ENCODE measurements around the gene COL28A1. TPM values are rescaled to one million over a fixed set of nuclear protein-coding genes. Genes with fewer than 3 reads are reported as not detected.

COL28A1 gene
- total and polyA plus RNA-seq, 2 experiments from 2014 or later: 0.31 to 0.70 TPM

DNA sequence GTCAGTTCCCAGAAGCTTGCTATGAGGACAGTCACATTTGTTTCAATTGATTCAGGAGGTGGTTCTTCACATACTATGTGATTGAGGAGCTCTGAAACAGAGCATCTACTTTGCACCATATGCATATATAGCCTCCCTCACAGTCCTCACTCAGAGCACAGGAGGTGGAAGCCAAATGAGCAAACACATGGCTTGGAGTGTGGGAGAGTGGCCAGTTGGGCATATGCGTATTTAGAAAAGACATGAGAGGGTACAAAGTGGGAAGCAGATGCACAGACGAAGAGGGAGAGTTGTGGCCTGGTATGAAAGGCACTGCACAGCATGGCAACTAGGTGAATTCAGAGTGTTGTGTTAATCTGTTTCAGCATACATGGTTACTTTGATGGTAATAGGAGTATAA lies 165.6 kb downstream of the COL28A1 start:
- ATAC-seq (no peak), DNase-seq (ENCODE audit: low spot score) (no peak)
- H3K4me3 Mint-ChIP-seq: no peak overlapping the region
- no peaks in the 10 kb centered on the region for H3K36me3 Mint-ChIP-seq (ENCODE audit: low read depth)
- peaks cover 6% of the 10 kb centered on the region for H3K4me1 Mint-ChIP-seq
- Histone ChIP-seq H3K79me2 (replicated peaks; ENCODE audit: insufficient read depth) (no peaks in the 10 kb centered on the region), H4K20me1 (replicated peaks; ENCODE audit: insufficient read depth) (no peaks in the 10 kb centered on the region), H2AFZ (no peak overlapping the region), H3K27me3 (ENCODE audit: insufficient read depth) (no peaks in the 10 kb centered on the region), H3K4me1 (ENCODE audit: insufficient read depth) (peaks cover 13% of the 10 kb centered on the region; the same call in 1 of the 2 replicates), H3F3A (replicated peaks; ENCODE audit: low read depth) (no peaks in the 10 kb centered on the region), H3K9me2 (ENCODE audit: insufficient read depth) (no peaks in the 10 kb centered on the region; the same call in 1 of the 2 replicates), H3K4me3 (no peak overlapping the region), H3K4me2 (no peak overlapping the region), H3K36me3 (ENCODE audit: insufficient read depth) (no peaks in the 10 kb centered on the region), H3K27ac (ENCODE audit: low read depth) (no peak overlapping the region)
- TF ChIP-seq ZNF114 (CRISPR knock-in tag; IDR thresholded peaks at IDR 0.05): no peak
- no peak for TF ChIP-seq NANOG (IDR thresholded peaks at IDR 0.05; ENCODE audit: borderline replicate concordance)
- TF ChIP-seq EZH2 (IDR thresholded peaks at IDR 0.05; ENCODE audit: low read depth, unreplicated experiment): no peak
- no peak for TF ChIP-seq POLR2AphosphoS5 (IDR thresholded peaks at IDR 0.05; ENCODE audit: low read depth)
- no peaks in the 10 kb centered on the region; the same call in 2 of the 3 replicates for H3K9me3 Mint-ChIP-seq
- no peak overlapping the region for H3K27ac Mint-ChIP-seq
- H3K27me3 Mint-ChIP-seq (ENCODE audit: insufficient read depth, low read depth, poor library complexity): peaks cover 2% of the 10 kb centered on the region

DNA sequence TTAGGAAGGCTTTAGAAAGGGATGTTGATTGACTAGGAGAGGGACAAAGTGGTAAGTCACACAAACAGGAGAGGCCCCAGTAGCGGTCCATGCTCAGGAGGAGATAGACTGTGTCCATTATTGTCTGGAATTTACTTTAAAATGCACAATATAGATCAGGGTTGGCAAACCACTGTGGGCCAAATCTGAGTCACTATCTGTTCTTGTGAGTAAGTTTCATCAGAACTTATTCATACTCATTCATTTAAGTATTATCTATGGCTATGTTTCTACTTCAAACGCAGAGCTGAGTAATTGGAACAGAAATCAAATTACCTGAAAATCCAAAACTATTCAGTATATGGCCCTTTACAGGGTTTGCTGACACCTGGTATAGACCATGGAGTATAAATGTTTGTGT lies 166.5 kb downstream of the COL28A1 start:
- no peak for ATAC-seq
- TF ChIP-seq, protein P1, sequence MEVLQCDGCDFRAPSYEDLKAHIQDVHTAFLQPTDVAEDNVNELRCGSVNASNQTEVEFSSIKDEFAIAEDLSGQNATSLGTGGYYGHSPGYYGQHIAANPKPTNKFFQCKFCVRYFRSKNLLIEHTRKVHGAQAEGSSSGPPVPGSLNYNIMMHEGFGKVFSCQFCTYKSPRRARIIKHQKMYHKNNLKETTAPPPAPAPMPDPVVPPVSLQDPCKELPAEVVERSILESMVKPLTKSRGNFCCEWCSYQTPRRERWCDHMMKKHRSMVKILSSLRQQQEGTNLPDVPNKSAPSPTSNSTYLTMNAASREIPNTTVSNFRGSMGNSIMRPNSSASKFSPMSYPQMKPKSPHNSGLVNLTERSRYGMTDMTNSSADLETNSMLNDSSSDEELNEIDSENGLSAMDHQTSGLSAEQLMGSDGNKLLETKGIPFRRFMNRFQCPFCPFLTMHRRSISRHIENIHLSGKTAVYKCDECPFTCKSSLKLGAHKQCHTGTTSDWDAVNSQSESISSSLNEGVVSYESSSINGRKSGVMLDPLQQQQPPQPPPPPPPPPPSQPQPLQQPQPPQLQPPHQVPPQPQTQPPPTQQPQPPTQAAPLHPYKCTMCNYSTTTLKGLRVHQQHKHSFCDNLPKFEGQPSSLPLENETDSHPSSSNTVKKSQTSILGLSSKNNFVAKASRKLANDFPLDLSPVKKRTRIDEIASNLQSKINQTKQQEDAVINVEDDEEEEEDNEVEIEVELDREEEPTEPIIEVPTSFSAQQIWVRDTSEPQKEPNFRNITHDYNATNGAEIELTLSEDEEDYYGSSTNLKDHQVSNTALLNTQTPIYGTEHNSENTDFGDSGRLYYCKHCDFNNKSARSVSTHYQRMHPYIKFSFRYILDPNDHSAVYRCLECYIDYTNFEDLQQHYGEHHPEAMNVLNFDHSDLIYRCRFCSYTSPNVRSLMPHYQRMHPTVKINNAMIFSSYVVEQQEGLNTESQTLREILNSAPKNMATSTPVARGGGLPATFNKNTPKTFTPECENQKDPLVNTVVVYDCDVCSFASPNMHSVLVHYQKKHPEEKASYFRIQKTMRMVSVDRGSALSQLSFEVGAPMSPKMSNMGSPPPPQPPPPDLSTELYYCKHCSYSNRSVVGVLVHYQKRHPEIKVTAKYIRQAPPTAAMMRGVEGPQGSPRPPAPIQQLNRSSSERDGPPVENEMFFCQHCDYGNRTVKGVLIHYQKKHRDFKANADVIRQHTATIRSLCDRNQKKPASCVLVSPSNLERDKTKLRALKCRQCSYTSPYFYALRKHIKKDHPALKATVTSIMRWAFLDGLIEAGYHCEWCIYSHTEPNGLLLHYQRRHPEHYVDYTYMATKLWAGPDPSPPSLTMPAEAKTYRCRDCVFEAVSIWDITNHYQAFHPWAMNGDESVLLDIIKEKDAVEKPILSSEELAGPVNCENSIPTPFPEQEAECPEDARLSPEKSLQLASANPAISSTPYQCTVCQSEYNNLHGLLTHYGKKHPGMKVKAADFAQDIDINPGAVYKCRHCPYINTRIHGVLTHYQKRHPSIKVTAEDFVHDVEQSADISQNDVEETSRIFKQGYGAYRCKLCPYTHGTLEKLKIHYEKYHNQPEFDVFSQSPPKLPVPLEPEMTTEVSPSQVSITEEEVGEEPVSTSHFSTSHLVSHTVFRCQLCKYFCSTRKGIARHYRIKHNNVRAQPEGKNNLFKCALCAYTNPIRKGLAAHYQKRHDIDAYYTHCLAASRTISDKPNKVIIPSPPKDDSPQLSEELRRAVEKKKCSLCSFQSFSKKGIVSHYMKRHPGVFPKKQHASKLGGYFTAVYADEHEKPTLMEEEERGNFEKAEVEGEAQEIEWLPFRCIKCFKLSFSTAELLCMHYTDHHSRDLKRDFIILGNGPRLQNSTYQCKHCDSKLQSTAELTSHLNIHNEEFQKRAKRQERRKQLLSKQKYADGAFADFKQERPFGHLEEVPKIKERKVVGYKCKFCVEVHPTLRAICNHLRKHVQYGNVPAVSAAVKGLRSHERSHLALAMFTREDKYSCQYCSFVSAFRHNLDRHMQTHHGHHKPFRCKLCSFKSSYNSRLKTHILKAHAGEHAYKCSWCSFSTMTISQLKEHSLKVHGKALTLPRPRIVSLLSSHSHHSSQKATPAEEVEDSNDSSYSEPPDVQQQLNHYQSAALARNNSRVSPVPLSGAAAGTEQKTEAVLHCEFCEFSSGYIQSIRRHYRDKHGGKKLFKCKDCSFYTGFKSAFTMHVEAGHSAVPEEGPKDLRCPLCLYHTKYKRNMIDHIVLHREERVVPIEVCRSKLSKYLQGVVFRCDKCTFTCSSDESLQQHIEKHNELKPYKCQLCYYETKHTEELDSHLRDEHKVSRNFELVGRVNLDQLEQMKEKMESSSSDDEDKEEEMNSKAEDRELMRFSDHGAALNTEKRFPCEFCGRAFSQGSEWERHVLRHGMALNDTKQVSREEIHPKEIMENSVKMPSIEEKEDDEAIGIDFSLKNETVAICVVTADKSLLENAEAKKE (CRISPR knock-in tag; IDR thresholded peaks at IDR 0.05): no peak
- TF ChIP-seq ZNF114 (CRISPR knock-in tag; IDR thresholded peaks at IDR 0.05) (no peak), STAT1 (IDR thresholded peaks at IDR 0.05; ENCODE audit: unreplicated experiment) (no peak), JUNB (IDR thresholded peaks at IDR 0.05; ENCODE audit: unreplicated experiment) (no peak), ZNF331 (CRISPR knock-in tag; IDR thresholded peaks at IDR 0.05; ENCODE audit: low read depth) (no peak)
- TF ChIP-seq, protein P2, sequence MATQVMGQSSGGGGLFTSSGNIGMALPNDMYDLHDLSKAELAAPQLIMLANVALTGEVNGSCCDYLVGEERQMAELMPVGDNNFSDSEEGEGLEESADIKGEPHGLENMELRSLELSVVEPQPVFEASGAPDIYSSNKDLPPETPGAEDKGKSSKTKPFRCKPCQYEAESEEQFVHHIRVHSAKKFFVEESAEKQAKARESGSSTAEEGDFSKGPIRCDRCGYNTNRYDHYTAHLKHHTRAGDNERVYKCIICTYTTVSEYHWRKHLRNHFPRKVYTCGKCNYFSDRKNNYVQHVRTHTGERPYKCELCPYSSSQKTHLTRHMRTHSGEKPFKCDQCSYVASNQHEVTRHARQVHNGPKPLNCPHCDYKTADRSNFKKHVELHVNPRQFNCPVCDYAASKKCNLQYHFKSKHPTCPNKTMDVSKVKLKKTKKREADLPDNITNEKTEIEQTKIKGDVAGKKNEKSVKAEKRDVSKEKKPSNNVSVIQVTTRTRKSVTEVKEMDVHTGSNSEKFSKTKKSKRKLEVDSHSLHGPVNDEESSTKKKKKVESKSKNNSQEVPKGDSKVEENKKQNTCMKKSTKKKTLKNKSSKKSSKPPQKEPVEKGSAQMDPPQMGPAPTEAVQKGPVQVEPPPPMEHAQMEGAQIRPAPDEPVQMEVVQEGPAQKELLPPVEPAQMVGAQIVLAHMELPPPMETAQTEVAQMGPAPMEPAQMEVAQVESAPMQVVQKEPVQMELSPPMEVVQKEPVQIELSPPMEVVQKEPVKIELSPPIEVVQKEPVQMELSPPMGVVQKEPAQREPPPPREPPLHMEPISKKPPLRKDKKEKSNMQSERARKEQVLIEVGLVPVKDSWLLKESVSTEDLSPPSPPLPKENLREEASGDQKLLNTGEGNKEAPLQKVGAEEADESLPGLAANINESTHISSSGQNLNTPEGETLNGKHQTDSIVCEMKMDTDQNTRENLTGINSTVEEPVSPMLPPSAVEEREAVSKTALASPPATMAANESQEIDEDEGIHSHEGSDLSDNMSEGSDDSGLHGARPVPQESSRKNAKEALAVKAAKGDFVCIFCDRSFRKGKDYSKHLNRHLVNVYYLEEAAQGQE (IDR thresholded peaks at IDR 0.05; ENCODE audit: unreplicated experiment): no peak
- TF ChIP-seq, protein P3, sequence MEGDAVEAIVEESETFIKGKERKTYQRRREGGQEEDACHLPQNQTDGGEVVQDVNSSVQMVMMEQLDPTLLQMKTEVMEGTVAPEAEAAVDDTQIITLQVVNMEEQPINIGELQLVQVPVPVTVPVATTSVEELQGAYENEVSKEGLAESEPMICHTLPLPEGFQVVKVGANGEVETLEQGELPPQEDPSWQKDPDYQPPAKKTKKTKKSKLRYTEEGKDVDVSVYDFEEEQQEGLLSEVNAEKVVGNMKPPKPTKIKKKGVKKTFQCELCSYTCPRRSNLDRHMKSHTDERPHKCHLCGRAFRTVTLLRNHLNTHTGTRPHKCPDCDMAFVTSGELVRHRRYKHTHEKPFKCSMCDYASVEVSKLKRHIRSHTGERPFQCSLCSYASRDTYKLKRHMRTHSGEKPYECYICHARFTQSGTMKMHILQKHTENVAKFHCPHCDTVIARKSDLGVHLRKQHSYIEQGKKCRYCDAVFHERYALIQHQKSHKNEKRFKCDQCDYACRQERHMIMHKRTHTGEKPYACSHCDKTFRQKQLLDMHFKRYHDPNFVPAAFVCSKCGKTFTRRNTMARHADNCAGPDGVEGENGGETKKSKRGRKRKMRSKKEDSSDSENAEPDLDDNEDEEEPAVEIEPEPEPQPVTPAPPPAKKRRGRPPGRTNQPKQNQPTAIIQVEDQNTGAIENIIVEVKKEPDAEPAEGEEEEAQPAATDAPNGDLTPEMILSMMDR (conservative IDR thresholded peaks at IDR 0.05; ENCODE audit: low read depth in 2 of 2): no peak

More for the DNA sequence above, 166.5 kb downstream of the COL28A1 start:
- H3K27me3 ChIP-seq (ENCODE audit: insufficient read depth): no peaks in the 10 kb centered on the region
- H3K27ac Mint-ChIP-seq: no peak overlapping the region
- H3K79me2 ChIP-seq (replicated peaks; ENCODE audit: insufficient read depth): no peaks in the 10 kb centered on the region
- H3K4me3 Mint-ChIP-seq: no peak overlapping the region
- H3K36me3 Mint-ChIP-seq (ENCODE audit: low read depth): peaks cover 4% of the 10 kb centered on the region
- H4K20me1 ChIP-seq (replicated peaks; ENCODE audit: insufficient read depth): no peaks in the 10 kb centered on the region
- no peaks in the 10 kb centered on the region for H3F3A ChIP-seq (replicated peaks; ENCODE audit: low read depth)
- no peak overlapping the region for H2AFZ ChIP-seq
- no peak for DNase-seq (ENCODE audit: low spot score)
- no peaks in the 10 kb centered on the region; the same call in 1 of the 2 replicates for H3K9me2 ChIP-seq (ENCODE audit: insufficient read depth)
- peaks cover 9% of the 10 kb centered on the region for H3K9me3 Mint-ChIP-seq
- peaks cover 5% of the 10 kb centered on the region for H3K27me3 Mint-ChIP-seq (ENCODE audit: insufficient read depth, low read depth, poor library complexity)
- peaks cover 13% of the 10 kb centered on the region; the same call in 1 of the 2 replicates for H3K4me1 ChIP-seq (ENCODE audit: insufficient read depth)
- H3K27ac ChIP-seq (ENCODE audit: low read depth): no peak overlapping the region
- H3K4me1 Mint-ChIP-seq: peaks cover 6% of the 10 kb centered on the region
- no peaks in the 10 kb centered on the region for H3K36me3 ChIP-seq (ENCODE audit: insufficient read depth)
- no peak overlapping the region for H3K4me2 ChIP-seq
- no peak overlapping the region for H3K4me3 ChIP-seq
